ENCODE results near the gene BLVRB. TPM values are rescaled to one million over a fixed set of nuclear protein-coding genes. Genes with fewer than 3 reads are reported as not detected.

The BLVRB gene
- total and polyA plus RNA-seq, 2 experiments from 2014 or later: 43.7 to 53.7 TPM

- H3K4me1 ChIP-seq (ENCODE audit: insufficient read depth): peaks cover 6% of the 10 kb centered on the region; the same call in 1 of the 2 replicates
- H3K36me3 ChIP-seq (ENCODE audit: insufficient read depth): no peaks in the 10 kb centered on the region
- no peak for DNase-seq (ENCODE audit: low spot score)
- TF ChIP-seq ZNF114 (CRISPR knock-in tag; IDR thresholded peaks at IDR 0.05) (no peak), STAT1 (IDR thresholded peaks at IDR 0.05; ENCODE audit: unreplicated experiment) (no peak), POLR2AphosphoS5 (IDR thresholded peaks at IDR 0.05; ENCODE audit: low read depth) (no peak), EZH2 (IDR thresholded peaks at IDR 0.05; ENCODE audit: low read depth, unreplicated experiment) (no peak), CREB1 (CRISPR knock-in tag; IDR thresholded peaks at IDR 0.05; ENCODE audit: low read depth) (no peak), EZH2phosphoT487 (IDR thresholded peaks at IDR 0.05; ENCODE audit: unreplicated experiment) (no peak)
- Mint-ChIP-seq H3K27ac (no peak overlapping the region), H3K4me3 (no peak overlapping the region; the same call in 2 of the 3 replicates), H3K9me3 (no peaks in the 10 kb centered on the region; the same call in 1 of the 3 replicates), H3K4me1 (peaks cover 21% of the 10 kb centered on the region), H3K27me3 (ENCODE audit: insufficient read depth, low read depth, poor library complexity) (peaks cover 30% of the 10 kb centered on the region), H3K36me3 (ENCODE audit: low read depth) (peaks cover 2% of the 10 kb centered on the region; the same call in 1 of the 3 replicates)
- H4K20me1 ChIP-seq (replicated peaks; ENCODE audit: insufficient read depth): no peaks in the 10 kb centered on the region
- no peaks in the 10 kb centered on the region for H3K9me2 ChIP-seq (ENCODE audit: insufficient read depth)
- no peak for ATAC-seq
- no peak overlapping the region for H3K4me3 ChIP-seq
- H3K27ac ChIP-seq (ENCODE audit: low read depth): no peak overlapping the region
- H3K4me2 ChIP-seq: no peak overlapping the region
- H3K79me2 ChIP-seq (replicated peaks; ENCODE audit: insufficient read depth): no peaks in the 10 kb centered on the region
- peaks cover 8% of the 10 kb centered on the region for H3F3A ChIP-seq (replicated peaks; ENCODE audit: low read depth)
- H3K27me3 ChIP-seq (ENCODE audit: insufficient read depth): peaks cover 16% of the 10 kb centered on the region
- H2AFZ ChIP-seq: no peak overlapping the region
These were observed 65.0 kb downstream of the BLVRB start for GRCh38 chr19:40400559-40400958.

GRCh38 chr19:40398417-40399131, 67.0 kb downstream of the BLVRB start:
- H3K4me3 ChIP-seq: peak overlapping the region; percentile 43
- peaks cover 13% of the 10 kb centered on the region for H3K4me1 Mint-ChIP-seq
- H3K36me3 Mint-ChIP-seq (ENCODE audit: low read depth): peaks cover 2% of the 10 kb centered on the region; the same call in 1 of the 3 replicates
- no peaks in the 10 kb centered on the region; the same call in 1 of the 3 replicates for H3K9me3 Mint-ChIP-seq
- no peaks in the 10 kb centered on the region for H3K79me2 ChIP-seq (replicated peaks; ENCODE audit: insufficient read depth)
- no peak overlapping the region for H3K27ac Mint-ChIP-seq
- H3K27ac ChIP-seq (ENCODE audit: low read depth): no peak overlapping the region
- peak overlapping the region; percentile 45 for H3K4me3 Mint-ChIP-seq
- DNase-seq (ENCODE audit: low spot score): peak; percentile 97
- H3K27me3 Mint-ChIP-seq (ENCODE audit: insufficient read depth, low read depth, poor library complexity): peaks cover 27% of the 10 kb centered on the region
- peaks cover 16% of the 10 kb centered on the region for H3K27me3 ChIP-seq (ENCODE audit: insufficient read depth)
- H3K4me1 ChIP-seq (ENCODE audit: insufficient read depth): no peaks in the 10 kb centered on the region
- peak; percentile 88 for ATAC-seq
- H3K36me3 ChIP-seq (ENCODE audit: insufficient read depth): no peaks in the 10 kb centered on the region
- no peak overlapping the region for H2AFZ ChIP-seq
- no peaks in the 10 kb centered on the region for H3K9me2 ChIP-seq (ENCODE audit: insufficient read depth)
- H4K20me1 ChIP-seq (replicated peaks; ENCODE audit: insufficient read depth): no peaks in the 10 kb centered on the region
- peaks cover 4% of the 10 kb centered on the region for H3F3A ChIP-seq (replicated peaks; ENCODE audit: low read depth)
- peak overlapping the region; percentile 72 for H3K4me2 ChIP-seq
- TF ChIP-seq POLR2AphosphoS5 (IDR thresholded peaks at IDR 0.05; ENCODE audit: low read depth): 0 out of 2 replicates have a peak, but pooled peaks have one; percentile 18
- no peak for TF ChIP-seq ZNF331 (CRISPR knock-in tag; IDR thresholded peaks at IDR 0.05; ENCODE audit: low read depth)
- TF ChIP-seq JUNB (IDR thresholded peaks at IDR 0.05; ENCODE audit: unreplicated experiment): no peak
- TF ChIP-seq NANOG (IDR thresholded peaks at IDR 0.05; ENCODE audit: borderline replicate concordance): no peak
- no peak for TF ChIP-seq ETS1 (IDR thresholded peaks at IDR 0.05)
- no peak for TF ChIP-seq ZNF462 (CRISPR knock-in tag; IDR thresholded peaks at IDR 0.05)
